ENCODE measurements around the gene SSX2IP.
"Not testable (repeated sequence)": the region's sequence is repeated elsewhere in the genome, so short reads cannot be mapped to it uniquely, and the experiment has no call there.

SSX2IP gene

GRCh38 chr1:84724128-84724860, 34.0 kb upstream of the SSX2IP start:
- no peak overlapping the region for H4K8ac ChIP-seq (ENCODE audit: low read depth, low read length)
- no peak overlapping the region for H2BK15ac ChIP-seq (replicated peaks; ENCODE audit: low read depth)
- H3K4me3 ChIP-seq (ENCODE audit: low read length): no peak overlapping the region
- H3K27ac ChIP-seq (ENCODE audit: low read depth, low read length): no peak overlapping the region
- H3K79me1 ChIP-seq (ENCODE audit: low read length): no peaks in the 10 kb centered on the region
- H2BK5ac ChIP-seq (ENCODE audit: low read length): no peak overlapping the region
- no peaks in the 10 kb centered on the region for H3K79me2 ChIP-seq (ENCODE audit: control insufficient read depth, insufficient read depth, low read length)
- WGBS (ENCODE audit: extremely low coverage, insufficient coverage, low lambda C conversion rate): no CpG with 5 or more reads among the region's 17 CpGs
- H2BK120ac ChIP-seq (ENCODE audit: low read depth, low read length): no peak overlapping the region
- H3K56ac ChIP-seq (ENCODE audit: low read length): no peak overlapping the region
- H3K4ac ChIP-seq (ENCODE audit: low read depth, low read length): no peak overlapping the region
- no peak overlapping the region for H2AK5ac ChIP-seq (ENCODE audit: low read length)
- H3K27me3 ChIP-seq (ENCODE audit: insufficient read depth, low read length, poor library complexity): no peaks in the 10 kb centered on the region
- H3K18ac ChIP-seq (ENCODE audit: low read length): no peak overlapping the region
- H3K9ac ChIP-seq (ENCODE audit: low read length): no peak overlapping the region
- H3K23ac ChIP-seq (ENCODE audit: low read length): no peak overlapping the region
- no peak overlapping the region for H3K4me2 ChIP-seq (ENCODE audit: low read length)
- H4K5ac ChIP-seq (ENCODE audit: low read length): no peak overlapping the region
- peak; percentile 77 for DNase-seq
- H3K36me3 ChIP-seq (ENCODE audit: control insufficient read depth, insufficient read depth, low read length): no peaks in the 10 kb centered on the region
- peaks cover 3% of the 10 kb centered on the region for H3K4me1 ChIP-seq (ENCODE audit: control insufficient read depth, low read depth, low read length)

- H3K4me2 ChIP-seq (ENCODE audit: low read length): no peak overlapping the region
- no peak overlapping the region for H4K8ac ChIP-seq (ENCODE audit: low read depth, low read length)
- no peak overlapping the region for H2BK120ac ChIP-seq (ENCODE audit: low read depth, low read length)
- WGBS (ENCODE audit: extremely low coverage, insufficient coverage, low lambda C conversion rate): no CpG with 5 or more reads among the region's 3 CpGs
- no peak overlapping the region for H2AK5ac ChIP-seq (ENCODE audit: low read length)
- no peak overlapping the region for H3K4me3 ChIP-seq (ENCODE audit: low read length)
- no peaks in the 10 kb centered on the region for H3K27me3 ChIP-seq (ENCODE audit: insufficient read depth, low read length, poor library complexity)
- H2BK15ac ChIP-seq (replicated peaks; ENCODE audit: low read depth): no peak overlapping the region
- H2BK5ac ChIP-seq (ENCODE audit: low read length): no peak overlapping the region
- no peak overlapping the region for H3K23ac ChIP-seq (ENCODE audit: low read length)
- DNase-seq: no peak
- H3K56ac ChIP-seq (ENCODE audit: low read length): no peak overlapping the region
- H3K4ac ChIP-seq (ENCODE audit: low read depth, low read length): no peak overlapping the region
- H3K27ac ChIP-seq (ENCODE audit: low read depth, low read length): no peak overlapping the region
- no peak overlapping the region for H3K18ac ChIP-seq (ENCODE audit: low read length)
- H3K4me1 ChIP-seq (ENCODE audit: control insufficient read depth, low read depth, low read length): peaks cover 3% of the 10 kb centered on the region
- no peak overlapping the region for H4K5ac ChIP-seq (ENCODE audit: low read length)
- H3K36me3 ChIP-seq (ENCODE audit: control insufficient read depth, insufficient read depth, low read length): no peaks in the 10 kb centered on the region
- H3K79me1 ChIP-seq (ENCODE audit: low read length): no peaks in the 10 kb centered on the region
- H3K79me2 ChIP-seq (ENCODE audit: control insufficient read depth, insufficient read depth, low read length): no peaks in the 10 kb centered on the region
- no peak overlapping the region for H3K9ac ChIP-seq (ENCODE audit: low read length)
Measured at GRCh38 chr1:84722794-84723193, 32.5 kb upstream of the SSX2IP start.

- not testable (repeated sequence) for H2BK120ac ChIP-seq (ENCODE audit: low read depth, low read length); H3K9ac ChIP-seq (ENCODE audit: low read length); H3K4me2 ChIP-seq (ENCODE audit: low read length); H2BK5ac ChIP-seq (ENCODE audit: low read length); H3K18ac ChIP-seq (ENCODE audit: low read length); H4K8ac ChIP-seq (ENCODE audit: low read depth, low read length); H3K27ac ChIP-seq (ENCODE audit: low read depth, low read length); H2AK5ac ChIP-seq (ENCODE audit: low read length); H3K4ac ChIP-seq (ENCODE audit: low read depth, low read length); H3K36me3 ChIP-seq (ENCODE audit: control insufficient read depth, insufficient read depth, low read length); H4K5ac ChIP-seq (ENCODE audit: low read length); H2BK15ac ChIP-seq (replicated peaks; ENCODE audit: low read depth); H3K27me3 ChIP-seq (ENCODE audit: insufficient read depth, low read length, poor library complexity); H3K79me1 ChIP-seq (ENCODE audit: low read length); H3K4me3 ChIP-seq (ENCODE audit: low read length); H3K4me1 ChIP-seq (ENCODE audit: control insufficient read depth, low read depth, low read length); H3K56ac ChIP-seq (ENCODE audit: low read length); H3K79me2 ChIP-seq (ENCODE audit: control insufficient read depth, insufficient read depth, low read length); H3K23ac ChIP-seq (ENCODE audit: low read length)
- peak; percentile 48 for DNase-seq
- WGBS (ENCODE audit: extremely low coverage, insufficient coverage, low lambda C conversion rate): no CpG with 5 or more reads among the region's 2 CpGs
Measured at GRCh38 chr1:84721872-84722271, 31.6 kb upstream of the SSX2IP start.

- Histone ChIP-seq H4K8ac (ENCODE audit: low read depth, low read length) (no peak overlapping the region), H3K18ac (ENCODE audit: low read length) (no peak overlapping the region), H2AK5ac (ENCODE audit: low read length) (no peak overlapping the region), H2BK15ac (replicated peaks; ENCODE audit: low read depth) (no peak overlapping the region), H3K4me1 (ENCODE audit: control insufficient read depth, low read depth, low read length) (peaks cover 3% of the 10 kb centered on the region), H3K27ac (ENCODE audit: low read depth, low read length) (no peak overlapping the region), H3K4ac (ENCODE audit: low read depth, low read length) (no peak overlapping the region), H3K9ac (ENCODE audit: low read length) (no peak overlapping the region), H4K5ac (ENCODE audit: low read length) (no peak overlapping the region), H2BK120ac (ENCODE audit: low read depth, low read length) (no peak overlapping the region), H3K36me3 (ENCODE audit: control insufficient read depth, insufficient read depth, low read length) (no peaks in the 10 kb centered on the region), H3K79me1 (ENCODE audit: low read length) (no peaks in the 10 kb centered on the region), H3K4me3 (ENCODE audit: low read length) (no peak overlapping the region), H3K79me2 (ENCODE audit: control insufficient read depth, insufficient read depth, low read length) (no peaks in the 10 kb centered on the region), H2BK5ac (ENCODE audit: low read length) (no peak overlapping the region), H3K56ac (ENCODE audit: low read length) (no peak overlapping the region), H3K4me2 (ENCODE audit: low read length) (no peak overlapping the region), H3K27me3 (ENCODE audit: insufficient read depth, low read length, poor library complexity) (no peaks in the 10 kb centered on the region), H3K23ac (ENCODE audit: low read length) (no peak overlapping the region)
- no peak for DNase-seq
- no CpG with 5 or more reads among the region's 2 CpGs for WGBS (ENCODE audit: extremely low coverage, insufficient coverage, low lambda C conversion rate)
Measured at GRCh38 chr1:84721152-84721551, 30.9 kb upstream of the SSX2IP start.

GRCh38 chr1:84720221-84720780, 30.0 kb upstream of the SSX2IP start:
- H2BK120ac ChIP-seq (ENCODE audit: low read depth, low read length): no peak overlapping the region
- no CpG with 5 or more reads among the region's 5 CpGs for WGBS (ENCODE audit: extremely low coverage, insufficient coverage, low lambda C conversion rate)
- no peak overlapping the region for H2BK5ac ChIP-seq (ENCODE audit: low read length)
- no peak overlapping the region for H3K9ac ChIP-seq (ENCODE audit: low read length)
- H3K4me2 ChIP-seq (ENCODE audit: low read length): no peak overlapping the region
- peaks cover 3% of the 10 kb centered on the region for H3K4me1 ChIP-seq (ENCODE audit: control insufficient read depth, low read depth, low read length)
- H3K4me3 ChIP-seq (ENCODE audit: low read length): no peak overlapping the region
- no peaks in the 10 kb centered on the region for H3K36me3 ChIP-seq (ENCODE audit: control insufficient read depth, insufficient read depth, low read length)
- DNase-seq: no peak
- H3K79me2 ChIP-seq (ENCODE audit: control insufficient read depth, insufficient read depth, low read length): no peaks in the 10 kb centered on the region
- H3K4ac ChIP-seq (ENCODE audit: low read depth, low read length): no peak overlapping the region
- H3K79me1 ChIP-seq (ENCODE audit: low read length): no peaks in the 10 kb centered on the region
- no peak overlapping the region for H3K18ac ChIP-seq (ENCODE audit: low read length)
- H3K23ac ChIP-seq (ENCODE audit: low read length): no peak overlapping the region
- no peak overlapping the region for H4K8ac ChIP-seq (ENCODE audit: low read depth, low read length)
- H2AK5ac ChIP-seq (ENCODE audit: low read length): no peak overlapping the region
- no peaks in the 10 kb centered on the region for H3K27me3 ChIP-seq (ENCODE audit: insufficient read depth, low read length, poor library complexity)
- H4K5ac ChIP-seq (ENCODE audit: low read length): no peak overlapping the region
- H2BK15ac ChIP-seq (replicated peaks; ENCODE audit: low read depth): no peak overlapping the region
- no peak overlapping the region for H3K27ac ChIP-seq (ENCODE audit: low read depth, low read length)
- H3K56ac ChIP-seq (ENCODE audit: low read length): no peak overlapping the region
